ENCODE measurements around the gene NAA60. TPM values are rescaled to one million over a fixed set of nuclear protein-coding genes. Genes with fewer than 3 reads are reported as not detected.

Gene NAA60
- total and polyA plus RNA-seq, 9 of the 15 experiments (the other 6 are each of a cell fraction or from before 2014, with no cell fraction given): 2.1 to 49.4 (median 10.3) TPM

- TF ChIP-seq YY1 (IDR thresholded peaks at IDR 0.05; ENCODE audit: borderline replicate concordance in 1 of 3, control insufficient read depth in 1 of 3, extremely low read depth in 1 of 3, insufficient read depth in 3 of 3, insufficient read length in 1 of 3, insufficient replicate concordance in 2 of 3, low read depth in 1 of 3, low read length in 2 of 3) (peak; percentile 90 to 100 (median 98)), ESRRA (IDR thresholded peaks at IDR 0.05; ENCODE audit: borderline replicate concordance, low read depth) (peak; percentile 53; the same call in 1 of the 2 replicates), ZNF518B (CRISPR knock-in tag; IDR thresholded peaks at IDR 0.05) (no peak), ZBTB17 (CRISPR knock-in tag; IDR thresholded peaks at IDR 0.05) (0 out of 2 replicates have a peak, but pooled peaks have one; percentile 70), TGIF2 (CRISPR knock-in tag; IDR thresholded peaks at IDR 0.05) (no peak), JUN (IDR thresholded peaks at IDR 0.05; ENCODE audit: borderline replicate concordance, low read depth, low read length) (0 out of 2 replicates have a peak, but pooled peaks have one; percentile 7), JUN (CRISPR knock-in tag; IDR thresholded peaks at IDR 0.05; ENCODE audit: borderline replicate concordance) (no peak), ZBTB1 (CRISPR knock-in tag; IDR thresholded peaks at IDR 0.05; ENCODE audit: borderline replicate concordance, low read depth) (no peak; the same call in 1 of the 2 replicates), PCBP2 (IDR thresholded peaks at IDR 0.05; ENCODE audit: low read depth, low read length, poor library complexity, severe bottlenecking) (no peak), ZNF263 (CRISPR knock-in tag; IDR thresholded peaks at IDR 0.05; ENCODE audit: borderline replicate concordance) (0 out of 2 replicates have a peak, but pooled peaks have one; percentile 32), CGGBP1 (CRISPR knock-in tag; IDR thresholded peaks at IDR 0.05) (no peak), ELF4 (CRISPR knock-in tag; IDR thresholded peaks at IDR 0.05) (peak; percentile 52), NFE2L1 (tag; IDR thresholded peaks at IDR 0.05; ENCODE audit: borderline replicate concordance, low read depth) (no peak), ELF2 (CRISPR knock-in tag; IDR thresholded peaks at IDR 0.05) (peak; percentile 97), NR4A1 (CRISPR knock-in tag; IDR thresholded peaks at IDR 0.05) (peak; percentile 74; the same call in 1 of the 2 replicates), NR4A1 (tag; IDR thresholded peaks at IDR 0.05) (peak; percentile 75), CCNT2 (IDR thresholded peaks at IDR 0.05; ENCODE audit: borderline replicate concordance, extremely low read depth, insufficient read length, low read depth, low read length) (peak; percentile 81), CBX2 (IDR thresholded peaks at IDR 0.05; ENCODE audit: insufficient read depth, low read length, poor library complexity, severe bottlenecking) (no peak), RNF219 (CRISPR knock-in tag; IDR thresholded peaks at IDR 0.05) (no peak), ZNF445 (CRISPR knock-in tag; IDR thresholded peaks at IDR 0.05; ENCODE audit: low read depth) (no peak)
Measured at GRCh38 chr16:3457434-3458252, 14.2 kb downstream of the NAA60 start (continued).
